GM12873 (cell line): ENCODE results near the gene RRAGA.
A peak's percentile ranks its signal among the peaks of the same experiment; 100 is the strongest.

ENCODE experiments used
- TF ChIP-seq, protein P1 (sequence below): IDR thresholded peaks from 2 replicates; pipeline ENCODE4 v1.5.1; 2012; ENCODE audit warnings: low read depth, mild to moderate bottlenecking, moderate library complexity, low read length, control low read depth; ENCODE audit not compliant: insufficient read depth; ENCODE audit errors: missing control alignments

RRAGA gene, protein sequence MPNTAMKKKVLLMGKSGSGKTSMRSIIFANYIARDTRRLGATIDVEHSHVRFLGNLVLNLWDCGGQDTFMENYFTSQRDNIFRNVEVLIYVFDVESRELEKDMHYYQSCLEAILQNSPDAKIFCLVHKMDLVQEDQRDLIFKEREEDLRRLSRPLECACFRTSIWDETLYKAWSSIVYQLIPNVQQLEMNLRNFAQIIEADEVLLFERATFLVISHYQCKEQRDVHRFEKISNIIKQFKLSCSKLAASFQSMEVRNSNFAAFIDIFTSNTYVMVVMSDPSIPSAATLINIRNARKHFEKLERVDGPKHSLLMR

DNA sequence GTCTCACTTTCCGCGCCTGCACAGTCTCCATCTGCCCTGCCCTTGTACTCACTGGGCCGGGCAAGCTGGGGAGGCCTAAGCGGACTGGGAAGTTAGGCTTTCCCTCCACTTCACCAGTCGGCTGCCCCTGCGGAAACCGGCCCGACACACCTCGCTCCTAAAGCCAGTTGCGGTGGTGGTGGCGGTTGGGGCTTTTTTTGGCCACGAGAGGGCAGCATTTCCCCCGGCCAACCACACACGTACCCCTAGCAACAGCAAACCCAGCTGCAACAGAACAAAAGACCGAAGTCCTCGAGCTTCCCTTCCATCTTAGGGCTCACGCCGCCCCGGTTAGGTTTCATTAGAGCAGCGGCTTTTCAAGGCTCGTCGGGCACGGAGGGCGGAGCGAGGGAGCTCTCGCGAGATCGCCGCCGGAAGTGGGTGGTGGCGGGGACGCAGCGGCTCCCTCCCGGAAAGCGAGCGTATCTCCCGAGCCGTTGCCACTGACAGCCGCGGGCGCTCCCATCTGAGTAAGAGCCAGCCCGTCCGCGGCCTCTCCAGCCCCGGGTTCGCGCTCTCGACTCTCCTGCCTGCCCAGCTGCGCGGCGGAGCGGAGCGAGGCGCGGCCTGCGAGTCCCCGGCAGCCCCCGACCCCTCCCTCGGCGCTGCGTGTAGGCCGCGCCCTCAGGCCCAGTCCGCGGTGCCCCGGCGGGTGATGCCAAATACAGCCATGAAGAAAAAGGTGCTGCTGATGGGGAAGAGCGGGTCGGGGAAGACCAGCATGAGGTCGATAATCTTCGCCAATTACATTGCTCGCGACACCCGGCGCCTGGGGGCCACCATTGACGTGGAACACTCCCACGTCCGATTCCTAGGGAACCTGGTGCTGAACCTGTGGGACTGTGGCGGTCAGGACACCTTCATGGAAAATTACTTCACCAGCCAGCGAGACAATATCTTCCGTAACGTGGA lies at the start of gene RRAGA:
Gene RRAGA, plus strand, starts transcription at position 462 of the 951 bp plus-strand sequence. Its CDS starts 233 bp downstream, at position 695.
- TF ChIP-seq, protein P1, sequence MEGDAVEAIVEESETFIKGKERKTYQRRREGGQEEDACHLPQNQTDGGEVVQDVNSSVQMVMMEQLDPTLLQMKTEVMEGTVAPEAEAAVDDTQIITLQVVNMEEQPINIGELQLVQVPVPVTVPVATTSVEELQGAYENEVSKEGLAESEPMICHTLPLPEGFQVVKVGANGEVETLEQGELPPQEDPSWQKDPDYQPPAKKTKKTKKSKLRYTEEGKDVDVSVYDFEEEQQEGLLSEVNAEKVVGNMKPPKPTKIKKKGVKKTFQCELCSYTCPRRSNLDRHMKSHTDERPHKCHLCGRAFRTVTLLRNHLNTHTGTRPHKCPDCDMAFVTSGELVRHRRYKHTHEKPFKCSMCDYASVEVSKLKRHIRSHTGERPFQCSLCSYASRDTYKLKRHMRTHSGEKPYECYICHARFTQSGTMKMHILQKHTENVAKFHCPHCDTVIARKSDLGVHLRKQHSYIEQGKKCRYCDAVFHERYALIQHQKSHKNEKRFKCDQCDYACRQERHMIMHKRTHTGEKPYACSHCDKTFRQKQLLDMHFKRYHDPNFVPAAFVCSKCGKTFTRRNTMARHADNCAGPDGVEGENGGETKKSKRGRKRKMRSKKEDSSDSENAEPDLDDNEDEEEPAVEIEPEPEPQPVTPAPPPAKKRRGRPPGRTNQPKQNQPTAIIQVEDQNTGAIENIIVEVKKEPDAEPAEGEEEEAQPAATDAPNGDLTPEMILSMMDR, result peak; percentile 84

DNA sequence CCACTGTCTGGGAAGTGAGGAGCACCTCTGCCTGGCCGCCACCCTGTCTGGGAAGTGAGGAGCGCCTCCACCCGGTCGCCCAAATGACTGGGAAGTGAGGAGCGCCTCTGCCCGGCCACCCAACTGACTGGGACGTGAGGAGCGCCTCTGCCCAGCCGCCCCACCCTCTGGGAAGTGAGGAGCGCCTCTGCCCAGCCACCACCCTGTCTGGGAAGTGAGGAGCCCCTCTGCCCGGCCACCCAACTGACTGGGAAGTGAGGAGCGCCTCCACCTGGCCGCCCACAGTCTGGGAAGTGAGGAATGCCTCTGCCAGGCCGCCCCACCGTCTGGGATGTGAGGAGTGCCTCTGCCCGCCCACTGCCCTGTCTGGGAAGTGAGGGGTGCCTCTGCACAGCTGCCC lies 49.1 kb upstream of the RRAGA start:
- TF ChIP-seq, protein P1, result no peak

DNA sequence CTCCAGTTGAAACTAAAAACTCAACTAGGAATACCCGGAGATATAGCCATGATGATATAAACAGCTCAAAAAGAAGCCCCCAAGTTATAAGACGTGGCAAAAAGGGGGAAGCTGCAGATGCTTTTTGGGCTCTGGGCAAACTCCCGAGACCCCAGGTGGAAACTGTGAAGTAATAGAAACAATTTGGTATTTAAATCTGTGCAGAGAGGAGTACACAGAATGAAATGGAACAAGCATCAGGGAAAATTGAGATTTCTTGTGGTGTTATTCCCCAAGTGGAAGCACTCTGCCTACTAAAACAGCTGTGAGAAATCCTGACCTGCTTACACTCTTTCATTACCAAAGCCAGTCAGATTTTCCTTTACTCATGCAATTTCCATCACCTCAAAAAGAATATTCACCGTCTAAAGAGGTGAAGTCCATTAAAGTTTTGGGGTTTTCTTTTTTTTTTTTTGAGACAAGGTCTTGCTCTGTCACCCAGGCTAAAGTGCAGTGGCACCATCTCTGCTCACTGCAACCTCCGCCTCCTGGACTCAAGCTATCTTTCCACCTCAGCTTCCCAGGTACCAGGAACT lies 39.7 kb upstream of the RRAGA start:
- TF ChIP-seq, protein P1, result no peak

DNA sequence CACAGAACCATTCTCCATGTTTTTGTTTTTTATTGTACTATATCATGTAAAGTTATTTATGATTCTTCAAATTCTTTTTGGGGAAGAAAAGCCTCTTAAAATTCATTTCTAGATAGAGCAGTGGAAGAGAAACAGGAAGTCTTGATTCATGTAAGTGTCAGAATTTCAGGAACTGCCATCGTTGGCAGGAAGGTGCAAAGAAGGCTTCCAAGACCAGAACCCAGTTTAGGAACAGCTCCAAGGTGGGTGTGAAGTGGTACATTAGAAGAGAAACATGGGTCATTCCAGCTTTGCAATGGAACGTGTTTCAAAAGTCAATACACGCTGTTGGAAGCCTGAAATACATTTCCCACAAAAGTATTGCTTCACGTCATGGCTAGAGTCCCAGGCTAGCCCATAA lies 31.0 kb upstream of the RRAGA start:
- TF ChIP-seq, protein P1, result no peak

DNA sequence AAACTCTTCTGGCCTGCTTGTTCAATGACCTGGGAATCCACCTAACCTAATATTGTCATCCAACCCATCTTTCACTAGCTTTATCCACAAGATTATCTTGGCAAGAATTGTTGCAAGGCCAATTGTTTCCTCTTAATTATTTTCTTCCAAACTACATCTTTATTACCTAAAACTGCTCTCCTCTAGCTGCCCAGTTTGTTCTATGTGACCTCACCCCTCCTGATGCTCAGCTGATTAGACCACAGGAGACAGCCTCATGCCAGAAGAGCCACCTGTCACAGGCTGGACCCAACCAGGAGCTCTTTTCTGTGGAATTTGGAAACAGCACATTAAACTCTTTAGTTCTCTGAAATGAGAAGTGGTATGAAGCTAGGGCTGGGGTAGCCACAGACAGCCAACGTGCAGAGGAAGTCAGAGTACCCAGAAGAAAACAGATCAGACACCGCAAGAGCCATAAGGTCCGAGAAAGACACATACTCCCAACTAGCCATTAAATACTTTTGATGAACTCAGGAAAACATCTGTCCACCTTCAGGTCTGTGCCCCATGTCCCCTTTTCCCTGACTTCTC lies 28.3 kb upstream of the RRAGA start:
- TF ChIP-seq, protein P1, result no peak

DNA sequence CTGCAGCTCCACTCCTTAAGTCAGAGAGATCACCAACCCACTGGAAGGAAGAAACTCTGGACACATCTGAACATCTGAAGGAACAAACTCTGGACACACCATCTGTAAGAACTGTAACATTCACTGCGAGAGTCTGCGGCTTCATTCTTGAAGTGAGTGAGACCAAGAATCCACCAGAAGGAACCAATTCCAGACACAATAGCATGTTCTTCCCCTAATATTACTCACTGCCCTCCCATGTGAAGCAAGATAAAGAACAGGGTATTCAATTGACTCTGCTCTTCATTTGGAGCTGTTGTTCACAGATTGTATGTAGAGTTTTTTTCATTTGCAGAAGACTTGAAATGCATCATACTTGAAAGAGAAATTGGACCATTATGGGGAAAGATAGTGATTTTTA lies 27.0 kb upstream of the RRAGA start:
- TF ChIP-seq, protein P1, result no peak
